Measurements from ENCODE around the gene CDKAL1.
"Not testable (repeated sequence)": the region's sequence is repeated elsewhere in the genome, so short reads cannot be mapped to it uniquely, and the experiment has no call there.

CDKAL1 gene

GRCh38 chr6:21222656-21223055 lies 688.4 kb downstream of the CDKAL1 start:
- DNase-seq (ENCODE audit: low read depth in 2 of 2, low spot score in 1 of 2) = no peak

GRCh38 chr6:21225912-21226311 lies 691.7 kb downstream of the CDKAL1 start:
- no peak for DNase-seq (ENCODE audit: low read depth in 2 of 2, low spot score in 1 of 2)

- no peak for DNase-seq (ENCODE audit: low read depth in 2 of 2, low spot score in 1 of 2)
Measured at GRCh38 chr6:21227486-21227885, 693.2 kb downstream of the CDKAL1 start.

- DNase-seq (ENCODE audit: low read depth in 2 of 2, low spot score in 1 of 2) = no peak
Measured at GRCh38 chr6:21228411-21228810, 694.2 kb downstream of the CDKAL1 start.

GRCh38 chr6:21228876-21229460 lies 694.7 kb downstream of the CDKAL1 start:
- DNase-seq (ENCODE audit: low read depth in 2 of 2, low spot score in 1 of 2) = no peak

GRCh38 chr6:21230536-21230935 lies 696.3 kb downstream of the CDKAL1 start:
- no peak for DNase-seq (ENCODE audit: low read depth in 2 of 2, low spot score in 1 of 2)

GRCh38 chr6:21235162-21235561 lies 700.9 kb downstream of the CDKAL1 start:
- DNase-seq (ENCODE audit: low read depth in 2 of 2, low spot score in 1 of 2) = no peak

GRCh38 chr6:21238208-21238607 lies 704.0 kb downstream of the CDKAL1 start:
- DNase-seq (ENCODE audit: low read depth in 2 of 2, low spot score in 1 of 2) = no peak

- DNase-seq (ENCODE audit: low read depth in 2 of 2, low spot score in 1 of 2) = no peak
Measured at GRCh38 chr6:21240709-21241108, 706.5 kb downstream of the CDKAL1 start.

GRCh38 chr6:21241231-21242130 lies 707.2 kb downstream of the CDKAL1 start:
- no peak for DNase-seq (ENCODE audit: low read depth in 2 of 2, low spot score in 1 of 2)

- DNase-seq (ENCODE audit: low read depth in 2 of 2, low spot score in 1 of 2) = no peak
Measured at GRCh38 chr6:21244897-21245470, 710.7 kb downstream of the CDKAL1 start.

GRCh38 chr6:21245488-21245887 lies 711.2 kb downstream of the CDKAL1 start:
- no peak for DNase-seq (ENCODE audit: low read depth in 2 of 2, low spot score in 1 of 2)

- no peak for DNase-seq (ENCODE audit: low read depth in 2 of 2, low spot score in 1 of 2)
Measured at GRCh38 chr6:21246075-21246474, 711.8 kb downstream of the CDKAL1 start.

GRCh38 chr6:21254460-21254859 lies 720.2 kb downstream of the CDKAL1 start:
- not testable (repeated sequence) for DNase-seq (ENCODE audit: low read depth in 2 of 2, low spot score in 1 of 2)

- no peak for DNase-seq (ENCODE audit: low read depth in 2 of 2, low spot score in 1 of 2)
Measured at GRCh38 chr6:21256197-21256596, 721.9 kb downstream of the CDKAL1 start.

GRCh38 chr6:21257125-21257524 lies 722.9 kb downstream of the CDKAL1 start:
- no peak for DNase-seq (ENCODE audit: low read depth in 2 of 2, low spot score in 1 of 2)

- DNase-seq (ENCODE audit: low read depth in 2 of 2, low spot score in 1 of 2) = no peak
Measured at GRCh38 chr6:21258665-21259064, 724.4 kb downstream of the CDKAL1 start.

- DNase-seq (ENCODE audit: low read depth in 2 of 2, low spot score in 1 of 2) = no peak
Measured at GRCh38 chr6:21259660-21260059, 725.4 kb downstream of the CDKAL1 start.

GRCh38 chr6:21262504-21262903 lies 728.2 kb downstream of the CDKAL1 start:
- no peak for DNase-seq (ENCODE audit: low read depth in 2 of 2, low spot score in 1 of 2)

- no peak for DNase-seq (ENCODE audit: low read depth in 2 of 2, low spot score in 1 of 2)
Measured at GRCh38 chr6:21263531-21264287, 729.5 kb downstream of the CDKAL1 start.

- DNase-seq (ENCODE audit: low read depth in 2 of 2, low spot score in 1 of 2) = no peak
Measured at GRCh38 chr6:21264288-21265033, 730.2 kb downstream of the CDKAL1 start.
